HCT116 (cell line): ENCODE results near the gene ACAP3. TPM values are rescaled to one million over a fixed set of nuclear protein-coding genes. Genes with fewer than 3 reads are reported as not detected.

Experiments
- ATAC-seq: fragments of 200-7000 bp; cut with Tn5 transposase; 2 replicates; pipeline ENCODE4 v1.9.1; 2020; ENCODE audit warnings: mild to moderate bottlenecking, moderate library complexity
- BruUV-seq: library from RNA; stranded (reverse); fragments of 400-500 nt; replicated peaks from 2 replicates; lab custom pipeline; 2021; lab: Mats Ljungman, UMichigan
- CTCF ChIA-PET: fragments of 300-600 bp; sonication (Branson Sonifier 250); formaldehyde crosslinking; loops from one replicate; lab custom pipeline; 2021; ENCODE audit warnings: antibody characterized with exemption; lab: Charles Lee
- POLR2A ChIA-PET: fragments of 300-600, 350-600 bp; sonication (Branson Sonifier 250); formaldehyde crosslinking; loops from one replicate; lab custom pipeline; 2021; ENCODE audit warnings: antibody characterized with exemption; lab: Charles Lee
- RAD21 ChIA-PET, 2 experiments: fragments of 300-600 bp; sonication (Branson Sonifier 250); formaldehyde crosslinking; loops; one replicate each; lab custom pipeline; 2023; ENCODE audit warnings: low total read pairs in 2 of 2; ENCODE audit not compliant: uncharacterized antibody in 2 of 2, unreplicated experiment in 2 of 2, low non-redundant PET in 1 of 2; lab: Charles Lee
- DNase-seq: peaks from one replicate; pipeline ENCODE4 v3.0.0-alpha.2; 2010; ENCODE audit warnings: low read depth, low spot score
- H2AFZ ChIP-seq: fragments of 200-600 bp; shearing (Covaris generic), sonication (generic); 2 replicates; pipeline ENCODE4 v1.6.1; 2017; ENCODE audit warnings: low read depth, mixed run types, mixed read lengths, antibody characterized with exemption, low read length; ENCODE audit not compliant: poor library complexity, severe bottlenecking
- H3K27ac ChIP-seq: 2 replicates; pipeline ENCODE4 v1.5.1; 2012; ENCODE audit warnings: low read depth, low read length
- H3K27me3 ChIP-seq: fragments of 200-600 bp; sonication (generic); 2 replicates; pipeline ENCODE4 v1.6.1; 2016; ENCODE audit warnings: mixed run types, low read length, mixed read lengths; ENCODE audit not compliant: insufficient read depth
- H3K36me3 ChIP-seq, 2 experiments: fragments of 200-500 bp in 1 of 2; fragments of 200-600 bp in 1 of 2; sonication (Bioruptor generic) in 1 of 2; sonication (generic) in 1 of 2; 2 replicates each; pipeline versions ENCODE4 v1.5.1 to v1.6.1; 2014 to 2016; ENCODE audit warnings: low read length in 2 of 2, inconsistent platforms in 1 of 2, mixed read lengths in 1 of 2, mixed run types in 1 of 2; ENCODE audit not compliant: insufficient read depth in 2 of 2, control insufficient read depth in 1 of 2
- H3K4me1 ChIP-seq, 2 experiments: fragments of 200-600 bp in 1 of 2; sonication (generic) in 1 of 2; 2 replicates each; pipeline versions ENCODE4 v1.5.1 to v1.6.1; 2012 to 2017; ENCODE audit warnings: low read length in 2 of 2, inconsistent platforms in 1 of 2, mild to moderate bottlenecking in 1 of 2, mixed read lengths in 1 of 2, mixed run types in 1 of 2, moderate library complexity in 1 of 2; ENCODE audit not compliant: insufficient read depth in 2 of 2, control insufficient read depth in 1 of 2
- H3K4me2 ChIP-seq: fragments of 200-600 bp; sonication (generic); 2 replicates; pipeline ENCODE4 v1.6.1; 2017; ENCODE audit warnings: mixed run types, low read length, mixed read lengths
- H3K4me3 ChIP-seq, 2 experiments: fragments of 200-600 bp in 1 of 2; sonication (generic) in 1 of 2; replicated peaks in 1 of 2; 2 replicates each; pipeline ENCODE4 v1.5.1; 2011 to 2016; ENCODE audit warnings: low read length in 2 of 2, control low read depth in 1 of 2, low read depth in 1 of 2, mild to moderate bottlenecking in 1 of 2, mixed read lengths in 1 of 2, mixed run types in 1 of 2
- H3K79me2 ChIP-seq: fragments of 200-600 bp; sonication (generic); 2 replicates; pipeline ENCODE4 v1.6.1; 2017; ENCODE audit warnings: mild to moderate bottlenecking, mixed run types, low read length, moderate library complexity, mixed read lengths; ENCODE audit not compliant: insufficient read depth
- H3K9ac ChIP-seq: fragments of 200-600 bp; sonication (generic); 2 replicates; pipeline ENCODE4 v1.6.1; 2016; ENCODE audit warnings: low read length, mixed read lengths
- H3K9me2 ChIP-seq: fragments of 200-600 bp; sonication (generic), shearing (Covaris generic); 2 replicates; pipeline ENCODE4 v1.6.1; 2017; ENCODE audit warnings: mixed run types, mild to moderate bottlenecking, moderate library complexity; ENCODE audit not compliant: insufficient read depth
- H3K9me3 ChIP-seq, 2 experiments: fragments of 200-500 bp in 1 of 2; fragments of 200-600 bp in 1 of 2; sonication (Bioruptor generic) in 1 of 2; sonication (generic) in 1 of 2; 2 replicates each; pipeline ENCODE4 v1.6.1; 2014 to 2017; ENCODE audit warnings: low read length in 2 of 2, mixed read lengths in 2 of 2, inconsistent platforms in 1 of 2, low read depth in 1 of 2, mild to moderate bottlenecking in 1 of 2, mixed run types in 1 of 2, moderate library complexity in 1 of 2; ENCODE audit not compliant: control insufficient read depth in 1 of 2, insufficient read depth in 1 of 2
- H4K20me1 ChIP-seq: fragments of 200-600 bp; sonication (generic), shearing (Covaris generic); 2 replicates; pipeline ENCODE4 v1.6.1; 2017; ENCODE audit warnings: mixed run types, mild to moderate bottlenecking, moderate library complexity; ENCODE audit not compliant: insufficient read depth
- CTCF ChIP-seq, 3 experiments: fragments of 200-600 bp in 1 of 3; sonication (generic) in 1 of 3; IDR thresholded peaks in 2 of 3; conservative IDR thresholded peaks in 1 of 3; 2 replicates each; pipeline ENCODE4 v1.5.1; 2012 to 2017; ENCODE audit warnings: low read depth in 2 of 3, low read length in 2 of 3, antibody characterized with exemption in 1 of 3, borderline replicate concordance in 1 of 3, control low read depth in 1 of 3, mild to moderate bottlenecking in 1 of 3, mixed read lengths in 1 of 3, mixed run types in 1 of 3, moderate library complexity in 1 of 3; ENCODE audit not compliant: insufficient read depth in 1 of 3
- EGR1 ChIP-seq: IDR thresholded peaks from 2 replicates; pipeline ENCODE4 v1.6.1; 2012; ENCODE audit warnings: low read depth
- FOSL1 ChIP-seq: IDR thresholded peaks from 2 replicates; pipeline ENCODE4 v1.6.1; 2012; ENCODE audit warnings: low read depth
- POLR2A ChIP-seq: IDR thresholded peaks from 2 replicates; pipeline ENCODE4 v1.7.0; 2011; ENCODE audit warnings: borderline replicate concordance; ENCODE audit not compliant: insufficient read depth, insufficient read length; ENCODE audit errors: extremely low read depth
- TCF7L2 ChIP-seq: IDR thresholded peaks from 2 replicates; pipeline ENCODE4 v1.7.0; 2011; ENCODE audit warnings: borderline replicate concordance, inconsistent platforms; ENCODE audit not compliant: insufficient read depth, insufficient read length; ENCODE audit errors: extremely low read depth
- intact Hi-C: fragments of 100-400 bp; cut with micrococcal nuclease; formaldehyde crosslinking; loops from 2 replicates; pipeline ENCODE4 v1.10.0; 2022
- total RNA-seq: library from RNA; stranded (reverse); gene quantifications from one replicate; pipeline ENCODE4 v1.2.1, GENCODE V29; 2021; ENCODE audit not compliant: unreplicated experiment

ACAP3 gene
- total RNA-seq, 1 experiment from 2014 or later = 38.8 TPM

- no peak overlapping the region for H2AFZ ChIP-seq
- BruUV-seq = no TSS peak
- peaks cover 14 to 34% of the 10 kb centered on the region in 2 experiments for H3K4me1 ChIP-seq
- H3K4me2 ChIP-seq = peak overlapping the region; percentile 47
- TF ChIP-seq TCF7L2 (peak; percentile 36), FOSL1 (no peak)
- TF ChIP-seq, all 23 proteins: peak for 1
- Histone ChIP-seq H3K79me2 (no peaks in the 10 kb centered on the region), H3K9ac (no peak overlapping the region), H4K20me1 (no peaks in the 10 kb centered on the region), H3K27ac (peak overlapping the region; percentile 45; the same call in 1 of the 2 replicates), H3K9me3 (no peaks in the 10 kb centered on the region), H3K36me3 (no peaks in the 10 kb centered on the region), H3K27me3 (no peaks in the 10 kb centered on the region), H3K4me3 (no peak overlapping the region), H3K9me2 (no peaks in the 10 kb centered on the region)
- RAD21 ChIA-PET = interaction anchor here (1.0 to 1.5 kb wide), 3 partner anchors 14 to 169 kb away, joined by 3 to 7 read pairs (median 3); partner anchors contain the start of gene UBE2J2 (in 1 of the 2)
- ATAC-seq = no peak
- no peak for DNase-seq
- CTCF ChIA-PET = interaction anchor here (0.7 to 2.8 kb wide), 13 partner anchors 8 to 352 kb away, joined by 3 to 30 read pairs (median 4); partner anchors contain the start of gene CCNL2
- intact Hi-C loops = loop anchor here (2.0 kb wide), 2 partner anchors 168 to 306 kb away; no protein-coding TSS in a partner anchor
- POLR2A ChIA-PET = no interaction called here
Observed at GRCh38 chr1:1291023-1291528, 16.7 kb downstream of the ACAP3 start.

GRCh38 chr1:1290238-1290731 lies 17.4 kb downstream of the ACAP3 start:
- no peaks in the 10 kb centered on the region for H4K20me1 ChIP-seq
- no TSS peak for BruUV-seq
- H3K4me1 ChIP-seq = peaks cover 14 to 38% of the 10 kb centered on the region in 2 experiments
- H3K4me3 ChIP-seq = no peak overlapping the region
- TF ChIP-seq EGR1 (no peak), CTCF (IDR thresholded peaks at IDR 0.05 in 2 of 3, conservative IDR thresholded peaks at IDR 0.05 in 1 of 3; ENCODE audit: borderline replicate concordance in 1 of 3, insufficient read depth in 1 of 3, low read depth in 2 of 3, low read length in 2 of 3) (peak; percentile 54 to 74 (median 61); a peak in 5 of 6 replicates), POLR2A (no peak)
- POLR2A ChIA-PET = no interaction called here
- H3K9me2 ChIP-seq = no peaks in the 10 kb centered on the region
- DNase-seq (no peak), ATAC-seq (peak; percentile 43)
- RAD21 ChIA-PET = interaction anchor here (0.6 to 0.9 kb wide), 3 partner anchors 11 to 168 kb away, joined by 3 to 5 read pairs (median 3); no protein-coding TSS in a partner anchor
- H3K36me3 ChIP-seq = no peaks in the 10 kb centered on the region
- no peak overlapping the region; the same call in 1 of the 2 replicates for H3K27ac ChIP-seq
- no peaks in the 10 kb centered on the region for H3K79me2 ChIP-seq
- H3K27me3 ChIP-seq = no peaks in the 10 kb centered on the region
- CTCF ChIA-PET = interaction anchor here (0.6 to 2.8 kb wide), 4 partner anchors 10 to 168 kb away, joined by 3 to 30 read pairs (median 10); no protein-coding TSS in a partner anchor
- no peak overlapping the region for H3K9ac ChIP-seq
- peak overlapping the region; percentile 47; the same call in 1 of the 2 replicates for H3K4me2 ChIP-seq
- intact Hi-C loops = loop anchor here (2.0 kb wide), 2 partner anchors 167 to 305 kb away; no protein-coding TSS in a partner anchor
- no peak overlapping the region for H2AFZ ChIP-seq
- no peaks in the 10 kb centered on the region for H3K9me3 ChIP-seq
